ENCODE results near the gene FAM135A. TPM values are rescaled to one million over a fixed set of nuclear protein-coding genes. Genes with fewer than 3 reads are reported as not detected.

The FAM135A gene
- total and polyA plus RNA-seq, 10 of the 15 experiments (the other 5 are each of a cell fraction or from before 2014, with no cell fraction given), result 3.9 to 24.5 (median 13.7) TPM

GRCh38 chr6:70552974-70553373, 139.7 kb downstream of the FAM135A start (continued):
- TF ChIP-seq BCLAF1 (IDR thresholded peaks at IDR 0.05) (no peak), MTA2 (IDR thresholded peaks at IDR 0.05; ENCODE audit: low read depth) (no peak), MXI1 (IDR thresholded peaks at IDR 0.05; ENCODE audit: low read depth, low read length) (no peak), PAX5 (IDR thresholded peaks at IDR 0.05; ENCODE audit: borderline replicate concordance, low read depth, low read length) (no peak)

DNA sequence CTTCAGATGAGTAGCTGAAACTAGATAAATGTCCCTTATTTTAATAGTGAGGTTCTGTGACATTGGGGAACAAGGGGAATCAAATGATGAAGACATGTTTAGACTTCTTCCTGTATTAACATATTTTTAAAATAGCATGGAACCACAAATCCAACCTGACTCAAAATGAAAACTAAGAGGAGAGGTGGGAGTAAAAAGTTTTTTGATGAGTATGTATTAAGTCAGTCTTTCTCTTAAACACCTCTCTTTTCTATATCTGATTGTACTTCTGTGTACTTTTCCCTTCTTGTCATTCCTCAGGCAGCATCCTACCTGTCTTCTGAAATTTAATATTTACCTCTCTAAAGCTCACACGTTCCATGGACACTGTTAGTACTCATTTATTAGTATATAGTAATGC, 144.7 kb downstream of the FAM135A start:
- H3K9me3 ChIP-seq (replicated peaks; ENCODE audit: control insufficient read depth, insufficient read depth, low read length), result no peaks in the 10 kb centered on the region
- ATAC-seq (no peak), DNase-seq (ENCODE audit: low read depth, low spot score) (no peak), FAIRE-seq (no peak)
- POLR2A ChIA-PET, result interaction anchor here (0.7 kb wide), 1 partner anchor 92 kb away, joined by 3 read pairs; no protein-coding TSS in a partner anchor
- no peaks in the 10 kb centered on the region for H4K20me1 ChIP-seq (ENCODE audit: control insufficient read depth, insufficient read depth)
- no peak overlapping the region for H3K27ac ChIP-seq (ENCODE audit: control insufficient read depth, insufficient read depth)
- H3K4me3 ChIP-seq, result no peak overlapping the region
- SMC1A ChIA-PET (ENCODE audit: uncharacterized antibody, unreplicated experiment), result interaction anchor here (1.2 to 4.1 kb wide), 4 partner anchors 8 to 124 kb away, joined by 3 to 21 read pairs (median 4); partner anchors contain the start of gene SDHAF4
- RAD21 ChIA-PET (ENCODE audit: unreplicated experiment), result interaction anchor here (0.6 to 0.7 kb wide), 2 partner anchors 25 to 1332 kb away, joined by 3 to 4 read pairs; no protein-coding TSS in a partner anchor
- H3K27me3 ChIP-seq (replicated peaks in 1 of 2; ENCODE audit: control insufficient read depth in 2 of 2, insufficient read depth in 2 of 2, low read length in 1 of 2), result no peaks in the 10 kb centered on the region
- H3K36me3 ChIP-seq (ENCODE audit: control insufficient read depth in 2 of 2, insufficient read depth in 2 of 2, low read length in 1 of 2), result no peaks in the 10 kb centered on the region
- in situ Hi-C loops (cut with MboI), result no loop called here
- no TSS peak for BruUV-seq (replicated peaks)
- no peaks in the 10 kb centered on the region for H3K79me2 ChIP-seq (ENCODE audit: control insufficient read depth, insufficient read depth, low read length)
- no peak overlapping the region for H2AFZ ChIP-seq (ENCODE audit: control insufficient read depth, low read depth, low read length)
- CTCF ChIA-PET, result interaction anchor here (1.0 to 2.3 kb wide), 8 partner anchors 8 to 326 kb away, joined by 3 to 13 read pairs (median 4); partner anchors contain the start of gene SDHAF4
- no peak overlapping the region for H3K9ac ChIP-seq (ENCODE audit: control insufficient read depth, insufficient read depth, low read length)
- WGBS (ENCODE audit: insufficient coverage, insufficient replicate concordance, low lambda C conversion rate, missing lambda C conversion rate), result 88% methylated on average over 1 of the region's 1 CpG
- intact Hi-C loops (cut with micrococcal nuclease; ENCODE audit: unreplicated experiment), result no loop called here
- no peak overlapping the region for H3K4me2 ChIP-seq (ENCODE audit: control insufficient read depth, insufficient read depth)
- H3K4me1 ChIP-seq (ENCODE audit: control insufficient read depth, insufficient read depth, low read length), result no peaks in the 10 kb centered on the region
- no peak for TF ChIP-seq MYC (IDR thresholded peaks at IDR 0.05; ENCODE audit: insufficient read depth, insufficient read length, insufficient replicate concordance, low read length, severe bottlenecking)
- TF ChIP-seq TCF7 (IDR thresholded peaks at IDR 0.05; ENCODE audit: borderline replicate concordance), result no peak
- no peak for TF ChIP-seq EGR1 (IDR thresholded peaks at IDR 0.05; ENCODE audit: borderline replicate concordance in 1 of 2, low read depth in 2 of 2, low read length in 2 of 2)
- TF ChIP-seq IKZF1 (conservative IDR thresholded peaks at IDR 0.05), result no peak
- no peak for TF ChIP-seq IKZF2 (IDR thresholded peaks at IDR 0.05)
- TF ChIP-seq ZBTB4 (CRISPR knock-in tag; IDR thresholded peaks at IDR 0.05), result no peak
- TF ChIP-seq, protein P1, sequence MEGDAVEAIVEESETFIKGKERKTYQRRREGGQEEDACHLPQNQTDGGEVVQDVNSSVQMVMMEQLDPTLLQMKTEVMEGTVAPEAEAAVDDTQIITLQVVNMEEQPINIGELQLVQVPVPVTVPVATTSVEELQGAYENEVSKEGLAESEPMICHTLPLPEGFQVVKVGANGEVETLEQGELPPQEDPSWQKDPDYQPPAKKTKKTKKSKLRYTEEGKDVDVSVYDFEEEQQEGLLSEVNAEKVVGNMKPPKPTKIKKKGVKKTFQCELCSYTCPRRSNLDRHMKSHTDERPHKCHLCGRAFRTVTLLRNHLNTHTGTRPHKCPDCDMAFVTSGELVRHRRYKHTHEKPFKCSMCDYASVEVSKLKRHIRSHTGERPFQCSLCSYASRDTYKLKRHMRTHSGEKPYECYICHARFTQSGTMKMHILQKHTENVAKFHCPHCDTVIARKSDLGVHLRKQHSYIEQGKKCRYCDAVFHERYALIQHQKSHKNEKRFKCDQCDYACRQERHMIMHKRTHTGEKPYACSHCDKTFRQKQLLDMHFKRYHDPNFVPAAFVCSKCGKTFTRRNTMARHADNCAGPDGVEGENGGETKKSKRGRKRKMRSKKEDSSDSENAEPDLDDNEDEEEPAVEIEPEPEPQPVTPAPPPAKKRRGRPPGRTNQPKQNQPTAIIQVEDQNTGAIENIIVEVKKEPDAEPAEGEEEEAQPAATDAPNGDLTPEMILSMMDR (IDR thresholded peaks at IDR 0.05 in 2 of 3, conservative IDR thresholded peaks at IDR 0.05 in 1 of 3; ENCODE audit: control insufficient read depth in 2 of 3, extremely low read depth in 1 of 3, insufficient read depth in 1 of 3, low read depth in 3 of 3, low read length in 3 of 3), result no peak
- TF ChIP-seq MTA2 (IDR thresholded peaks at IDR 0.05; ENCODE audit: low read depth), result no peak
- peak; percentile 52 for TF ChIP-seq JUNB (IDR thresholded peaks at IDR 0.05)
- TF ChIP-seq CEBPB (IDR thresholded peaks at IDR 0.05; ENCODE audit: borderline replicate concordance in 1 of 2, low read depth in 2 of 2, low read length in 2 of 2), result no peak
- no peak for TF ChIP-seq ZZZ3 (IDR thresholded peaks at IDR 0.05; ENCODE audit: control insufficient read depth, insufficient read length, low read depth)

Data from GM12878 (cell line).